WERI-Rb-1 (cell line): ENCODE data around the gene TFB1M.
"Not testable (repeated sequence)": the region's sequence is repeated elsewhere in the genome, so short reads cannot be mapped to it uniquely, and the experiment has no call there.

Experiments used
- DNase-seq: peaks from one replicate; pipeline ENCODE4 v3.0.0-alpha.2; 2020
- H3K27ac ChIP-seq: fragments of 250-450 bp; sonication (Bioruptor Pico); 2 replicates; pipeline ENCODE4 v1.5.1; 2020; ENCODE audit warnings: mild to moderate bottlenecking, moderate library complexity
- H3K27me3 ChIP-seq: fragments of 250-450 bp; sonication (Bioruptor Pico); 2 replicates; pipeline ENCODE4 v1.5.1; 2021; ENCODE audit warnings: mild to moderate bottlenecking, low read depth, moderate library complexity; ENCODE audit not compliant: insufficient read depth, severe bottlenecking
- H3K36me3 ChIP-seq: fragments of 250-450 bp; sonication (Bioruptor Pico); 2 replicates; pipeline ENCODE4 v1.5.1; 2020; ENCODE audit warnings: mild to moderate bottlenecking, moderate library complexity
- H3K4me3 ChIP-seq: 2 replicates; pipeline ENCODE4 v1.5.1; 2011; ENCODE audit warnings: low read depth, mild to moderate bottlenecking, control low read depth, low read length
- H3K9me3 ChIP-seq: fragments of 250-450 bp; sonication (Bioruptor Pico); 2 replicates; pipeline ENCODE4 v1.5.1; 2021; ENCODE audit warnings: mild to moderate bottlenecking, moderate library complexity; ENCODE audit not compliant: severe bottlenecking
- CTCF ChIP-seq: IDR thresholded peaks from 2 replicates; pipeline ENCODE4 v1.5.1; 2011; ENCODE audit warnings: low read depth, mild to moderate bottlenecking, control low read depth, inconsistent platforms, low read length

TFB1M gene

GRCh38 chr6:155237613-155238012 lies 76.7 kb downstream of the TFB1M start:
- Histone ChIP-seq H3K36me3 (peaks cover 37% of the 10 kb centered on the region), H3K4me3 (no peak overlapping the region), H3K9me3 (peaks cover 6% of the 10 kb centered on the region), H3K27me3 (no peaks in the 10 kb centered on the region), H3K27ac (no peak overlapping the region)
- DNase-seq = no peak
- TF ChIP-seq CTCF = no peak

DNA sequence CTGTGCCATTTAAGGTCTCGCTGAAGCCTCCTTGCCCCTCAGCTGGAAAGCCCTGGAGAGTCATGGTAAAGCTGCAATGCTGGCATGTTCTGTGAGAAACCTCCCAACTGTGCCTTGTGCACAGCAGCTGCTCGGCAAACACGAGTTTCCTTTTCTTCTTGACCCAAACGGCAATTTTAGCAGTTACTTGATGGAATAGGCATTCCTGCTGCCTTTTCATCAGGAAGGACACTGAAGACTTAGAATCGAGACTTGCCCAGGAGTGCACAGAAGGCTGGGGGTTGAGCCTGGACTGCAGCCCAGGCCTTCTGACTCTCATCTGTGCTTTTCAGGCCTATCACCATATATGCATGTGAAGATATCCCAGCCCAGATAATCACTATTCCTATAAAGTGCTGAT lies 79.2 kb downstream of the TFB1M start:
- no peak for DNase-seq
- Histone ChIP-seq H3K27me3 (no peaks in the 10 kb centered on the region), H3K27ac (no peak overlapping the region), H3K4me3 (no peak overlapping the region), H3K9me3 (peaks cover 6% of the 10 kb centered on the region), H3K36me3 (peaks cover 27% of the 10 kb centered on the region)
- no peak for TF ChIP-seq CTCF

GRCh38 chr6:155234687-155235086 lies 79.6 kb downstream of the TFB1M start:
- Histone ChIP-seq H3K27ac (no peak overlapping the region), H3K27me3 (no peaks in the 10 kb centered on the region), H3K4me3 (no peak overlapping the region), H3K9me3 (peaks cover 6% of the 10 kb centered on the region), H3K36me3 (peaks cover 26% of the 10 kb centered on the region)
- TF ChIP-seq CTCF = no peak
- no peak for DNase-seq

DNA sequence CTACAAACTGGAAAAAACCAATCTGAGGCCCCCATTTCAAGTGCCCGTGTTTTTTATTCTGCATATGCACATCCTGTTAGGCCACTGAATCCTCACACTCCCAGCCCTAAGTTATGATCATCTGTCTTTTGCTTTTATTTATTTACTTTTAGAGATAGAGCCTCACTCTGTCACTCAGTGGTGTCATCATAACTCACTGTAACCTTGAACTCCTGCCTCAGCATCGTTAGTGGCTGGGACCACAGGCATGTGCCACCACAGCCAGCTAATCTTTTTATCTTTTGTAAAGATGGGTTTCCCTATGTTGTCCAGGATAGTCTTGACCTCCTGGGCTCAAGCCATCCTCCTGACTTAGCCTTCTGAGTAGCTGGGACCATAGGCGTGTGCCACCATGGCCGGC lies 80.1 kb downstream of the TFB1M start:
- Histone ChIP-seq H3K27ac (no peak overlapping the region), H3K4me3 (no peak overlapping the region), H3K27me3 (no peaks in the 10 kb centered on the region), H3K36me3 (peaks cover 30% of the 10 kb centered on the region), H3K9me3 (peaks cover 6% of the 10 kb centered on the region)
- no peak for DNase-seq
- no peak for TF ChIP-seq CTCF

GRCh38 chr6:155232848-155233247 lies 81.4 kb downstream of the TFB1M start:
- Histone ChIP-seq H3K27me3 (no peaks in the 10 kb centered on the region), H3K4me3 (no peak overlapping the region), H3K27ac (no peak overlapping the region), H3K36me3 (peaks cover 24% of the 10 kb centered on the region), H3K9me3 (peaks cover 6% of the 10 kb centered on the region)
- no peak for TF ChIP-seq CTCF
- DNase-seq = no peak

DNA sequence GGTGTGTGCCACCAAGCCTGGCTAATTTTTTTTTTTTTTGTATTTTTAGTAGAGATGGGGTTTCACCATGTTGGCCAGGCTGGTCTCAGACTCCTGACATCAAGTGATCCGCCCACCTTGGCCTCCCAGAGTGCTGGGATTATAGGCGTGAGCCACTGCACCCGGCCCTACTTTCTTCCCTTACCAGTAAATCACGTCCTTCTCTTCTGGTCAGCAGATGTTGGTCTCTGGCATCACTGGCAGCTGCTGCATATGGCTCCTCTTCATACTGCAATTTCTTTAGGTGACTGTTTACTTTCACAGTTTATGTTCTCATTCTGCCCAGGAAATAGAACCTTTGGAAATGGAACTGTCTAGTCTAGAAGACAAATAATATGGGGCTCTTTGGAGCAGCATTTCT lies 83.3 kb downstream of the TFB1M start:
- DNase-seq, H3K4me3 ChIP-seq: not testable (repeated sequence)

More for the DNA sequence above, 83.3 kb downstream of the TFB1M start:
- not testable (repeated sequence) for H3K9me3 ChIP-seq, H3K27me3 ChIP-seq, H3K27ac ChIP-seq
- peaks cover 21% of the 10 kb centered on the region for H3K36me3 ChIP-seq
